ENCODE measurements around the gene SDHAF2. TPM values are rescaled to one million over a fixed set of nuclear protein-coding genes. Genes with fewer than 3 reads are reported as not detected.

The SDHAF2 gene
- total and polyA plus RNA-seq, 4 donors = 32.3 to 40.0 (median 35.3) TPM

- Histone ChIP-seq H3K4me1 (ENCODE audit: control insufficient read depth in 1 of 2, insufficient read depth in 2 of 2, low read length in 2 of 2) (no peaks in the 10 kb centered on the region), H3K36me3 (ENCODE audit: control insufficient read depth in 1 of 2, insufficient read depth in 2 of 2, low read length in 1 of 2) (no peaks in the 10 kb centered on the region), H3K9me3 (ENCODE audit: control insufficient read depth, low read length) (no peaks in the 10 kb centered on the region), H3K27ac (ENCODE audit: low read depth in 1 of 2, low read length in 2 of 2) (no peak overlapping the region), H3K27me3 (ENCODE audit: control insufficient read depth in 1 of 2, insufficient read depth in 2 of 2, low read length in 1 of 2) (no peaks in the 10 kb centered on the region), H3K4me3 (ENCODE audit: low read length in 2 of 2) (no peak overlapping the region)
- intact Hi-C loops (cut with DNase I) = loop anchor here (5.0 to 10.0 kb wide), 2 partner anchors 145 to 152 kb away; no protein-coding TSS in a partner anchor
- no peak for DNase-seq
- 24 to 28% methylated on average over 7 of the region's 7 CpGs for WGBS, 2 donors
- peak; percentile 26 for ATAC-seq (ENCODE audit: low FRiP score)
These were observed 52.6 kb downstream of the SDHAF2 start for GRCh38 chr11:61482513-61482912.

GRCh38 chr11:61484541-61484940 lies 54.6 kb downstream of the SDHAF2 start:
- intact Hi-C loops (cut with DNase I) = loop anchor here (5.0 to 10.0 kb wide), 2 partner anchors 143 to 150 kb away; no protein-coding TSS in a partner anchor
- Histone ChIP-seq H3K4me3 (ENCODE audit: low read length in 2 of 2) (no peak overlapping the region), H3K9me3 (ENCODE audit: control insufficient read depth, low read length) (no peaks in the 10 kb centered on the region), H3K4me1 (ENCODE audit: control insufficient read depth in 1 of 2, insufficient read depth in 2 of 2, low read length in 2 of 2) (no peaks in the 10 kb centered on the region), H3K27me3 (ENCODE audit: control insufficient read depth in 1 of 2, insufficient read depth in 2 of 2, low read length in 1 of 2) (no peaks in the 10 kb centered on the region), H3K27ac (ENCODE audit: low read depth in 1 of 2, low read length in 2 of 2) (no peak overlapping the region), H3K36me3 (ENCODE audit: control insufficient read depth in 1 of 2, insufficient read depth in 2 of 2, low read length in 1 of 2) (no peaks in the 10 kb centered on the region)
- WGBS, 2 donors = 84 to 89% methylated on average over 11 of the region's 11 CpGs
- ATAC-seq (ENCODE audit: low FRiP score) (no peak), DNase-seq (no peak)

- DNase-seq (no peak), ATAC-seq (ENCODE audit: low FRiP score) (no peak)
- Histone ChIP-seq H3K9me3 (ENCODE audit: control insufficient read depth, low read length) (no peaks in the 10 kb centered on the region), H3K4me1 (ENCODE audit: control insufficient read depth in 1 of 2, insufficient read depth in 2 of 2, low read length in 2 of 2) (no peaks in the 10 kb centered on the region), H3K36me3 (ENCODE audit: control insufficient read depth in 1 of 2, insufficient read depth in 2 of 2, low read length in 1 of 2) (no peaks in the 10 kb centered on the region), H3K27ac (ENCODE audit: low read depth in 1 of 2, low read length in 2 of 2) (no peak overlapping the region), H3K4me3 (ENCODE audit: low read length in 2 of 2) (no peak overlapping the region), H3K27me3 (ENCODE audit: control insufficient read depth in 1 of 2, insufficient read depth in 2 of 2, low read length in 1 of 2) (no peaks in the 10 kb centered on the region)
- 90 to 91% methylated on average over 11 of the region's 11 CpGs for WGBS, 2 donors
- intact Hi-C loops (cut with DNase I) = loop anchor here in 1 of 2 donors (10.0 kb wide), 1 partner anchor 150 kb away; no protein-coding TSS in a partner anchor
These were observed 55.2 kb downstream of the SDHAF2 start for GRCh38 chr11:61485080-61485479.

DNA sequence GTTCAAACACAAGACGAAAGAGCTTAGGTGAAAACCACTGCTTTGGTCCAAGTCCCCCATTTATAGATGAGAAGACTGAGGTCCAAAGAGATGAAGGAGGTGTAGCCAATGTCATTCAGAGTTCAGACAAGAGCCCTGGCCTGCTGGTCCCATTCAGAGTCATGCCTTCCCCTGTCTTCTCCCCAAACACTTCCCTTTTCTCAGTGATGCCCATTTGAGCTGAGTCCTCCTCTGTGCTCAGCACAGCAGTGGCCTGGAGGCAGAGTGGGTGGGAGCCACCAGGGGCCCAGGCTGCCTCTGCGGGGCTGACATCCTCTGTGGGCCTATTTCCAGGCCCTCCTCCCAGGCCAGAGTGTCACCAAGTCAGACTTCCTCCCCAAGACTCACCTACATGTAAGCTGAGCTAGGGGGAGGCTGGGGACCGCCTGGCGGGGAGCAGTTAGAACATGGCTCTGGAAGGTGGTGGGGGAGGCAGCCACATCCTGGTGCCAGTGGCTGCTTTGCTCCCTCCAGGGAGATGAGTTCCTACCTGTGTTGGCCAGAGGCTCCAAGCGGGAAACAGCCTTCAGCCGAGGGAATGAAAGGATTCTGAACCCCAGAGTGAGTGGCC lies 56.2 kb downstream of the SDHAF2 start:
- no peaks in the 10 kb centered on the region for H3K4me1 ChIP-seq (ENCODE audit: control insufficient read depth in 1 of 2, insufficient read depth in 2 of 2, low read length in 2 of 2)
- intact Hi-C loops (cut with DNase I) = loop anchor here in 1 of 2 donors (10.0 kb wide), 1 partner anchor 149 kb away; no protein-coding TSS in a partner anchor

DNA sequence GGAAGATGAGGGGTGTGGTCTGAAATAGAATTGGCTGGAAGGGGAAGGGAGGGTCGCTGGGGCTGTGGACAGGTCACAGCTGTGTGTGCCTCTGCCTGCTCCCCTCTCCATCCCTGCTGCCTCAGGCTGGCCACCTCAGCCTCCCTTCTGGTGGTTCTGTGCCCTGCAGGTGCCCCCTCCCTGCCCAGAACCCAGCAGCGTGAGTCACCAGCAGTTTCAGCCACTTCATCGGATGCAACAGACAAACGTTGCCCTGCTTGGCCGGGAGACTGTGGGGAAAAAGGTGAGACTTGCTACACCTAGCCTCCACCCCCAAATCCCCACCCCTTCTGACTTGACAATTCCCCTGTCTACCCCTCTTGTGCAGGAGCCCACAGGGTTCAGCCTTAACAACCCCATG lies 56.9 kb downstream of the SDHAF2 start:
- Histone ChIP-seq H3K9me3 (ENCODE audit: control insufficient read depth, low read length) (no peaks in the 10 kb centered on the region), H3K4me3 (ENCODE audit: low read length in 2 of 2) (no peak overlapping the region), H3K27ac (ENCODE audit: low read depth in 1 of 2, low read length in 2 of 2) (no peak overlapping the region), H3K36me3 (ENCODE audit: control insufficient read depth in 1 of 2, insufficient read depth in 2 of 2, low read length in 1 of 2) (no peaks in the 10 kb centered on the region), H3K27me3 (ENCODE audit: control insufficient read depth in 1 of 2, insufficient read depth in 2 of 2, low read length in 1 of 2) (no peaks in the 10 kb centered on the region), H3K4me1 (ENCODE audit: control insufficient read depth in 1 of 2, insufficient read depth in 2 of 2, low read length in 2 of 2) (no peaks in the 10 kb centered on the region)
- DNase-seq (no peak), ATAC-seq (ENCODE audit: low FRiP score) (no peak)
- 91 to 92% methylated on average over 5 of the region's 5 CpGs for WGBS, 2 donors
- intact Hi-C loops (cut with DNase I) = loop anchor here in 1 of 2 donors (10.0 kb wide), 1 partner anchor 148 kb away; no protein-coding TSS in a partner anchor

More for the DNA sequence above, 56.2 kb downstream of the SDHAF2 start:
- Histone ChIP-seq H3K27ac (ENCODE audit: low read depth in 1 of 2, low read length in 2 of 2) (no peak overlapping the region), H3K36me3 (ENCODE audit: control insufficient read depth in 1 of 2, insufficient read depth in 2 of 2, low read length in 1 of 2) (no peaks in the 10 kb centered on the region), H3K4me3 (ENCODE audit: low read length in 2 of 2) (no peak overlapping the region), H3K27me3 (ENCODE audit: control insufficient read depth in 1 of 2, insufficient read depth in 2 of 2, low read length in 1 of 2) (no peaks in the 10 kb centered on the region), H3K9me3 (ENCODE audit: control insufficient read depth, low read length) (no peaks in the 10 kb centered on the region)
- no peak for DNase-seq
- WGBS, 2 donors = 87 to 96% methylated on average over 6 of the region's 6 CpGs
- no peak for ATAC-seq (ENCODE audit: low FRiP score)

GRCh38 chr11:61487342-61488025 lies 57.6 kb downstream of the SDHAF2 start:
- Histone ChIP-seq H3K27ac (ENCODE audit: low read depth in 1 of 2, low read length in 2 of 2) (no peak overlapping the region), H3K9me3 (ENCODE audit: control insufficient read depth, low read length) (no peaks in the 10 kb centered on the region), H3K4me3 (ENCODE audit: low read length in 2 of 2) (no peak overlapping the region), H3K27me3 (ENCODE audit: control insufficient read depth in 1 of 2, insufficient read depth in 2 of 2, low read length in 1 of 2) (no peaks in the 10 kb centered on the region), H3K4me1 (ENCODE audit: control insufficient read depth in 1 of 2, insufficient read depth in 2 of 2, low read length in 2 of 2) (no peaks in the 10 kb centered on the region), H3K36me3 (ENCODE audit: control insufficient read depth in 1 of 2, insufficient read depth in 2 of 2, low read length in 1 of 2) (no peaks in the 10 kb centered on the region)
- DNase-seq (no peak), ATAC-seq (ENCODE audit: low FRiP score) (no peak)
- 97 to 99% methylated on average over 4 of the region's 4 CpGs for WGBS, 2 donors
- intact Hi-C loops (cut with DNase I) = loop anchor here in 1 of 2 donors (10.0 kb wide), 1 partner anchor 147 kb away; no protein-coding TSS in a partner anchor

GRCh38 chr11:61488651-61489291 lies 58.8 kb downstream of the SDHAF2 start:
- intact Hi-C loops (cut with DNase I) = loop anchor here in 1 of 2 donors (10.0 kb wide), 1 partner anchor 146 kb away; no protein-coding TSS in a partner anchor
- no peaks in the 10 kb centered on the region for H3K36me3 ChIP-seq (ENCODE audit: control insufficient read depth in 1 of 2, insufficient read depth in 2 of 2, low read length in 1 of 2)
- ATAC-seq (ENCODE audit: low FRiP score) (peak; percentile 63), DNase-seq (peak in 1 of 2 donors; percentile 69)
- H3K4me3 ChIP-seq (ENCODE audit: low read length in 2 of 2) = no peak overlapping the region
- WGBS, 2 donors = 17 to 20% methylated on average over 18 to 19 of the region's 19 CpGs
- no peaks in the 10 kb centered on the region for H3K27me3 ChIP-seq (ENCODE audit: control insufficient read depth in 1 of 2, insufficient read depth in 2 of 2, low read length in 1 of 2)
- no peaks in the 10 kb centered on the region for H3K9me3 ChIP-seq (ENCODE audit: control insufficient read depth, low read length)
- H3K27ac ChIP-seq (ENCODE audit: low read depth in 1 of 2, low read length in 2 of 2) = no peak overlapping the region
- no peaks in the 10 kb centered on the region for H3K4me1 ChIP-seq (ENCODE audit: control insufficient read depth in 1 of 2, insufficient read depth in 2 of 2, low read length in 2 of 2)

- peak in 1 of 2 donors; percentile 69 for DNase-seq
- intact Hi-C loops (cut with DNase I) = loop anchor here in 1 of 2 donors (10.0 kb wide), 1 partner anchor 145 kb away; no protein-coding TSS in a partner anchor
- 57 to 60% methylated on average over 13 of the region's 13 CpGs for WGBS, 2 donors
These were observed 60.2 kb downstream of the SDHAF2 start for GRCh38 chr11:61489833-61490721.

More at GRCh38 chr11:61489833-61490721, 60.2 kb downstream of the SDHAF2 start:
- Histone ChIP-seq H3K4me1 (ENCODE audit: control insufficient read depth in 1 of 2, insufficient read depth in 2 of 2, low read length in 2 of 2) (no peaks in the 10 kb centered on the region), H3K4me3 (ENCODE audit: low read length in 2 of 2) (no peak overlapping the region), H3K36me3 (ENCODE audit: control insufficient read depth in 1 of 2, insufficient read depth in 2 of 2, low read length in 1 of 2) (no peaks in the 10 kb centered on the region), H3K9me3 (ENCODE audit: control insufficient read depth, low read length) (no peaks in the 10 kb centered on the region), H3K27ac (ENCODE audit: low read depth in 1 of 2, low read length in 2 of 2) (no peak overlapping the region), H3K27me3 (ENCODE audit: control insufficient read depth in 1 of 2, insufficient read depth in 2 of 2, low read length in 1 of 2) (no peaks in the 10 kb centered on the region)
- peak; percentile 28 for ATAC-seq (ENCODE audit: low FRiP score)

All from aorta (tissue), 5 donors.